ENCODE data around the gene DNAJB6.

The DNAJB6 gene

DNA sequence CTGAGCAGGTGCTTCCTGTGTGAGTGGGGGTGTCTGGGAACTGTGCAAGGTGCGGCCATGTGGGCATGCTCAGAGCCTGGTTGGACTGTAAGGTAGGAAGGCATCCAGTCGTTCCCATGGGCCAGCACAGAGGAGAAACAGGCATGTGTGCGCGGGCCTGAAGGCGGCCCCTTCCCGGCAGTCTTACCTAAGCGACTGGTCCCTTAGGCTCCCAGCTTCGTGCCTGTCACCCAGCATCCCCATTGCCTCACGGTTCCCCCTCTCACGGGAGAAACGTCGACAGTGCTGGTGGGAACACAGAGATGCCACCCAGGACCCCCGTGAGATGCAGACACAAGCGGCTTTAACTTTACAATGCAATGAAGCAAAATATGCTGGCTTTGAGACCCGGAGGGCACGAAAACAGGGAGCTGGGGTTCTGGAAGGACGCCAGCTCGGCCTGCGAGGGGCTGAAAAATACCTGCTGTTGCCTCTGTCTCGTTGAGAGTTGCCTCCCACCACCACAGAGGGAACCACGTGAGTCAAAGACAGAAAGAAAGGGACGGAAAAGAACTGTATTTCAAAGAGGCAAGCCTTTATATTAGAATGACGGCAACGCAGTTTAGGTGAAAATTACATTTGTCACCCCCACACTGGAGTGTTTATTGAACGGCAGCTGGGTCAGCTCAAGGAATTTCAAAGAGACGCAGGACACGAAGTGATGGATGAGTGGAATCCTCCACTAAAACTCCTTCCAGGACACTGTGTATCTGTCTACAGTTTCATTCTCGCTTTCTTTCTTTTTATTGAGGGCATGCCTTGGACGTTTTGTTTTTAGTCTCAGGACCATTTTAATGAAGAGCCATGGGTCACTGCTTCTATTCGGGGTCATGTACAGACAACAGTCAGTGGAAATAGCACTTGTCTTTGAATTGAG is 128.4 kb downstream of the DNAJB6 start:
- CTCF ChIA-PET = no interaction called here
- POLR2A ChIA-PET = no interaction called here
- DNase-seq (ENCODE audit: extremely low spot score) = no peak
- TF ChIP-seq, protein P1, sequence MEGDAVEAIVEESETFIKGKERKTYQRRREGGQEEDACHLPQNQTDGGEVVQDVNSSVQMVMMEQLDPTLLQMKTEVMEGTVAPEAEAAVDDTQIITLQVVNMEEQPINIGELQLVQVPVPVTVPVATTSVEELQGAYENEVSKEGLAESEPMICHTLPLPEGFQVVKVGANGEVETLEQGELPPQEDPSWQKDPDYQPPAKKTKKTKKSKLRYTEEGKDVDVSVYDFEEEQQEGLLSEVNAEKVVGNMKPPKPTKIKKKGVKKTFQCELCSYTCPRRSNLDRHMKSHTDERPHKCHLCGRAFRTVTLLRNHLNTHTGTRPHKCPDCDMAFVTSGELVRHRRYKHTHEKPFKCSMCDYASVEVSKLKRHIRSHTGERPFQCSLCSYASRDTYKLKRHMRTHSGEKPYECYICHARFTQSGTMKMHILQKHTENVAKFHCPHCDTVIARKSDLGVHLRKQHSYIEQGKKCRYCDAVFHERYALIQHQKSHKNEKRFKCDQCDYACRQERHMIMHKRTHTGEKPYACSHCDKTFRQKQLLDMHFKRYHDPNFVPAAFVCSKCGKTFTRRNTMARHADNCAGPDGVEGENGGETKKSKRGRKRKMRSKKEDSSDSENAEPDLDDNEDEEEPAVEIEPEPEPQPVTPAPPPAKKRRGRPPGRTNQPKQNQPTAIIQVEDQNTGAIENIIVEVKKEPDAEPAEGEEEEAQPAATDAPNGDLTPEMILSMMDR (IDR thresholded peaks at IDR 0.05; ENCODE audit: control extremely low read depth, extremely low read depth, low read depth, missing control alignments) = no peak

DNA sequence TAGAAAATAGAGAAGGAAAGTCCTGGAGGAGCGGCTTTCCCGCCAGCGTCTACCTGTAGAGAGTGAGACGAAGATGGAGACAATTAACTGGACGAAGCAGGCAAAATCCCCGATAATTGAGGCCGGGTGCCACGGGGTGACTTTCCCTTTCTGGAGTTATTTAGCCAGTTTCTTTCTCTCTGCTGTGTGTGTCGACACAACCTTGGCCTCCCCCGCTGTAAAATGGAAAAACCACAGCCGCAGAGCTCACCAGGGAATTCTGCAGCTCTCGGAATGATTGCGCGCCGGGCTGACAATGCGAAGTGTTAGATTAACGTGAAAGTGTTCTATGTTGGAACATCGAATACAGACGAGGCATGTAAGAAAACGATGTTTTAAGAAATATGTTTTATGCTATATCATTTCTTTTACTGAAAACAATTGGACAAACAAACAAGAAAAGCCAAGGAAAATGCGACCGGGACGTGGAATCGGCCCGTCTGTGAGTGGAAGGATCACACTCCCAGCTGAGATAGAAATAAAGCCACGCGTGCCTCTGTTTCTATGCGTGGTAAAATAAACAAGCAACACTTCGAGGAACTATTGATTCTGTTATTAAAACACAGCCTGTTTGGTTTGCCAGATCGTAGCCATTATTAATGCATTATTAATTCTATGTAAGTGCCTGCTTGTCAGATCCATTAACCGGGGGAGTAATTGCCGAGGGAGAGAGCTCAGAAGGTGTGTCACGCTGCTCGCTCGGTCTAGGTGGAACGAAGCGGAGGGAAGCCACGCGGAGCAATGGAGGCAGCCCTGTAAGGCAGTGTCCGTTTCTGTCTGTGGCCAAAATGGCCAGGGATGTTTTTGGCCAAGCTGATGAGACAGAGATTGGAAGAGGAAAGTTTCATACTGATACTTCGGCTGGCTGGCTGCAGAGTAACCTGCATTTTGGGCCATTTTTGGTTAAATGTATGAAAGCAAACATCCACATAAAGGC is 129.4 kb downstream of the DNAJB6 start:
- ChIA-PET POLR2A (no interaction called here), CTCF (no interaction called here)
- TF ChIP-seq, protein P1 (IDR thresholded peaks at IDR 0.05; ENCODE audit: control extremely low read depth, extremely low read depth, low read depth, missing control alignments) = no peak
- DNase-seq (ENCODE audit: extremely low spot score) = no peak

DNA sequence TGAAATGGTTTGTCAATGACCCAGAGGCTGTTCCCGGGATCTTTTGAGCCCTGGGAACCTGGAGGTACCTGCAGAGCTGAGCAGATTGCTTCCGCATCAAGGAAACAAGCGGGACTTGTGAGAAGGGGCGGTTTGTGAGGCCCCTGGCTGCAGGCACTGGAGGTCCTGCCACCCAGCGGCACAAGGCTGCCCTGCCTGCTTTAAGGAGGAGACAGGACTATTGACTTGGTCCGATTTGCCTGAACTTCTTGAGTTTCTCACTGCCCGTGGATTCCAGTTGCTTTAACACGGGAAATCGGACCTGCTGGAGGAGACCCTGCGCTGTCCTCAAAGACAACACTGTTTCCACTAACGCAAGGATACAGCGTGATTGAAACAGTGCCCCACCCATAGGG is 130.1 kb downstream of the DNAJB6 start:
- TF ChIP-seq, protein P1 (IDR thresholded peaks at IDR 0.05; ENCODE audit: control extremely low read depth, extremely low read depth, low read depth, missing control alignments) = no peak
- DNase-seq (ENCODE audit: extremely low spot score) = no peak
- ChIA-PET POLR2A (no interaction called here), CTCF (no interaction called here)
